Esophagus muscularis mucosa (tissue), 4 donors: ENCODE measurements around the gene ZNF331. TPM values are rescaled to one million over a fixed set of nuclear protein-coding genes. Genes with fewer than 3 reads are reported as not detected.
"Not testable (repeated sequence)": the region's sequence is repeated elsewhere in the genome, so short reads cannot be mapped to it uniquely, and the experiment has no call there.

ENCODE experiments used
- DNase-seq: peaks from one replicate; pipeline ENCODE4 v3.0.0-alpha.2; 2017; ENCODE audit errors: extremely low spot score
- H3K27ac ChIP-seq, 4 donors: fragments of 200-600 bp; sonication (generic); replicated peaks in 1 of 4; 1 replicate in 3 of 4; 2 replicates in 1 of 4; pipeline ENCODE4 v1.5.1; 2016 to 2019; ENCODE audit warnings: mild to moderate bottlenecking in 1 of 4
- H3K27me3 ChIP-seq, 4 donors: fragments of 200-600 bp; sonication (generic); one replicate each; pipeline versions ENCODE4 v1.5.1 to v1.6.0; 2016 to 2019
- H3K36me3 ChIP-seq, 4 donors: fragments of 200-600 bp; sonication (generic); one replicate each; pipeline ENCODE4 v1.5.1; 2016 to 2019
- H3K4me1 ChIP-seq, 4 donors: fragments of 200-600 bp; sonication (generic); one replicate each; pipeline ENCODE4 v1.5.1; 2016 to 2019
- H3K4me3 ChIP-seq, 4 donors: fragments of 200-600 bp; sonication (generic); 1 replicate in 2 of 4; 2 replicates in 2 of 4; pipeline ENCODE4 v1.5.1; 2016 to 2019; ENCODE audit warnings: mild to moderate bottlenecking in 4 of 4, moderate library complexity in 1 of 4
- H3K9me3 ChIP-seq, 4 donors: fragments of 200-600 bp; sonication (generic); 1 replicate in 3 of 4; 2 replicates in 1 of 4; pipeline ENCODE4 v1.5.1; 2016 to 2019
- CTCF ChIP-seq, 3 experiments: fragments of 200-600 bp in 2 of 3; fragments of 450-650 bp in 1 of 3; sonication (generic) in 2 of 3; IDR thresholded peaks; one replicate each; pipeline ENCODE4 v1.5.1; 2017 to 2019; ENCODE audit warnings: antibody characterized with exemption in 3 of 3, mild to moderate bottlenecking in 2 of 3, moderate library complexity in 1 of 3
- EP300 ChIP-seq: sonication (generic); formaldehyde crosslinking; IDR thresholded peaks from one replicate; pipeline ENCODE4 v1.6.1; 2017; ENCODE audit warnings: antibody characterized with exemption
- POLR2A ChIP-seq: fragments of 450-650 bp; IDR thresholded peaks from one replicate; pipeline ENCODE4 v1.6.1; 2017; ENCODE audit warnings: antibody characterized with exemption, moderate library complexity, mild to moderate bottlenecking, low read depth
- POLR2AphosphoS5 ChIP-seq, 2 donors: sonication (generic); formaldehyde crosslinking; IDR thresholded peaks; one replicate each; pipeline ENCODE4 v1.6.1; 2017; ENCODE audit warnings: antibody characterized with exemption in 2 of 2
- WGBS: methylation state at CpG from one replicate; pipeline ENCODE4 v1.1.5; 2018; 5-methylcytosine and 5-hydroxymethylcytosine counted together
- intact Hi-C: fragments of 100-400 bp; cut with DNase I; formaldehyde crosslinking; loops from one replicate; pipeline ENCODE4 v1.15.1; 2023
- total RNA-seq, 4 donors: library from RNA; depleted of rRNA; stranded (reverse); fragments of >200 nt; gene quantifications; one replicate each; pipeline versions ENCODE4 v1.1.0 to v1.2.1, GENCODE V29; 2016

ZNF331 gene
- total RNA-seq, 4 donors from 2014 or later, result 12.0 to 19.4 (median 16.3) TPM

- DNase-seq, intact Hi-C loops, H3K9me3 ChIP-seq, H3K27me3 ChIP-seq, H3K36me3 ChIP-seq: not testable (repeated sequence)
- WGBS, result 15% methylated on average over 11 of the region's 13 CpGs
- Histone ChIP-seq H3K4me1 (peaks cover 4 to 21% (median 6%) of the 10 kb centered on the region in 4 donors), H3K27ac (peak overlapping the region; percentile 64 to 88 (median 74)), H3K4me3 (peak overlapping the region; percentile 17 to 45 (median 36))
- peak in 1 of 2 donors; percentile 5 for TF ChIP-seq POLR2AphosphoS5 (IDR thresholded peaks at IDR 0.05)
- peak in 1 of 3 experiments; percentile 20 for TF ChIP-seq CTCF (IDR thresholded peaks at IDR 0.05)
Measured at GRCh38 chr19:53504365-53504703, 33.6 kb upstream of the ZNF331 start.

GRCh38 chr19:53504885-53505284, 33.1 kb upstream of the ZNF331 start:
- Histone ChIP-seq H3K27me3 (no peaks in the 10 kb centered on the region), H3K9me3 (no peaks in the 10 kb centered on the region), H3K27ac (peak overlapping the region; percentile 64 to 88 (median 74)), H3K36me3 (no peaks in the 10 kb centered on the region), H3K4me3 (peak overlapping the region; percentile 17 to 45 (median 36)), H3K4me1 (peaks cover 4 to 21% (median 6%) of the 10 kb centered on the region in 4 donors)
- WGBS, result 27% methylated on average over 7 of the region's 7 CpGs
- DNase-seq, result no peak
- TF ChIP-seq POLR2A, result no peak
- no peak for TF ChIP-seq CTCF (IDR thresholded peaks at IDR 0.05)
- TF ChIP-seq POLR2AphosphoS5 (IDR thresholded peaks at IDR 0.05), result peak; percentile 68 to 90
- TF ChIP-seq EP300, result peak; percentile 82
- intact Hi-C loops, result no loop called here

- DNase-seq, result no peak
- Histone ChIP-seq H3K4me1 (peaks cover 4 to 22% (median 7%) of the 10 kb centered on the region in 4 donors), H3K4me3 (no peak overlapping the region), H3K36me3 (no peaks in the 10 kb centered on the region), H3K27me3 (no peaks in the 10 kb centered on the region), H3K9me3 (no peaks in the 10 kb centered on the region), H3K27ac (no peak overlapping the region)
- 69% methylated on average over 8 of the region's 8 CpGs for WGBS
- intact Hi-C loops, result no loop called here
- TF ChIP-seq POLR2AphosphoS5 (IDR thresholded peaks at IDR 0.05), result no peak
- no peak for TF ChIP-seq EP300
- TF ChIP-seq CTCF (IDR thresholded peaks at IDR 0.05), result no peak
- no peak for TF ChIP-seq POLR2A
Measured at GRCh38 chr19:53506728-53507127, 31.2 kb upstream of the ZNF331 start.

- Histone ChIP-seq H3K27ac (no peak overlapping the region), H3K27me3 (no peaks in the 10 kb centered on the region), H3K4me1 (peaks cover 4 to 26% (median 9%) of the 10 kb centered on the region in 4 donors), H3K9me3 (no peaks in the 10 kb centered on the region), H3K4me3 (no peak overlapping the region), H3K36me3 (no peaks in the 10 kb centered on the region)
- WGBS, result 79% methylated on average over 17 of the region's 17 CpGs
- no peak for DNase-seq
- intact Hi-C loops, result no loop called here
- no peak for TF ChIP-seq POLR2A
- no peak for TF ChIP-seq EP300
- no peak for TF ChIP-seq CTCF (IDR thresholded peaks at IDR 0.05)
- no peak for TF ChIP-seq POLR2AphosphoS5 (IDR thresholded peaks at IDR 0.05)
Measured at GRCh38 chr19:53507523-53508442, 30.2 kb upstream of the ZNF331 start.
